ENCODE results near the gene HDHD2.

DNA sequence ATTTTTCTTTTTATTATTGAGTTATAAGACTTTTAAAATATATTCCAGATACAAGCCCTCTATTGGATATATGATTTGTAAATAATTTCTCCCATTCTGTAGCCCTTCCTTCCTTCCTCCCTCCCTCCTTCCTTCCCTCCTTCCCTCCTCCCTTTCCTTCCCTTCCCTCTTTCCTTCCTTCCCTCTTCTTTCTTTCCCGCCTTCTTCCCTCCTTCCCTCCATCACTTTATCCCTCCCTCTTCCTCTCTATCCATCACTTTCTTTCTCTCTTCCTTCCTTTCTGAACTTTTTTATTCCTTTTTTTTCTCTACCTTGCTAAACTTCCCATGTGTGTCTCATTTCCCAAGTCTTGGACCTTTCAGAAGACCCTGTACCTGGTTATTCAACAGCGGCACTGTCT lies 69.4 kb downstream of the HDHD2 start:
- no peak for TF ChIP-seq POLR2AphosphoS5 (IDR thresholded peaks at IDR 0.05; ENCODE audit: low read depth, low read length)
- no peak for TF ChIP-seq POLR2A (IDR thresholded peaks at IDR 0.05; ENCODE audit: low read depth, low read length)
- TF ChIP-seq SPI1 (IDR thresholded peaks at IDR 0.05; ENCODE audit: low read depth, low read length) = no peak
- no peak for TF ChIP-seq TAF1 (IDR thresholded peaks at IDR 0.05; ENCODE audit: low read depth, low read length)
- TF ChIP-seq POU2F2 (IDR thresholded peaks at IDR 0.05; ENCODE audit: low read depth, low read length) = no peak
- TF ChIP-seq PAX5 (IDR thresholded peaks at IDR 0.05; ENCODE audit: insufficient read depth, low read length, severe bottlenecking) = no peak
